GM12892 (cell line): ENCODE measurements around the gene NDEL1.

ENCODE experiments used
- POLR2A ChIP-seq: IDR thresholded peaks from 2 replicates; pipeline ENCODE4 v1.6.1; 2011; ENCODE audit warnings: low read depth, low read length, control low read depth
- POLR2AphosphoS5 ChIP-seq: IDR thresholded peaks from 2 replicates; pipeline ENCODE4 v1.6.1; 2011; ENCODE audit warnings: low read depth, low read length, control low read depth
- TAF1 ChIP-seq: IDR thresholded peaks from 2 replicates; pipeline ENCODE4 v1.6.1; 2011; ENCODE audit warnings: low read depth, mild to moderate bottlenecking, control low read depth, low read length, borderline replicate concordance

DNA sequence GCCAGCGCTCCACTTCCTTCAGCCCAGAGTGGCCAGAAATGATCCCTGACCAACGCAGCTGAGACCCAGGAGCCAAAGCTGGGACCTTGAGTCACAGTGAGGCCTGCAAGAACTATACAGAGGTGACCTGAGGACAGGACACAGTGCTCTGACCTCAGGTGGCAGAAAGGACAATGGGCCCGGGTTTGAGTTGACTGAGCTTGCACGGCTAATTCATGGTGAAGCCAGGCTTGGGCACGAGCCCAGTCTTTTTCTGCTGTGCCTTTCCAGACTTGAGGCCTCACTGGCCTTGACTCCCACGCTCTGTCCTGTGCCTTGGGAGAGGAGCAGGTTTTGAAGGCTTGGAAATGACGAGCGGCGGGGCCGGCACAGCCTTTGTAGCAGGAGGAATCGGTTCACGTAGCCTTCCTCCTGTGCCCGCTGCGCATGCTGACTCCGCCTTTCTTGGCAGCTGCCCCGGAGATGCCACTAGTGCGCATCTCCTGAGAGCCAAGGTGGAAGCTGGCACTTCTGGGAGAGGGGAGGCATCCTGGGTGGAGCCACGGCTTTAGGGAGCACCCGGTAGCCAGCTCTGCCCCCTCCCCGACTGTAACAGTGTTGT, 34.9 kb downstream of the NDEL1 start:
- TF ChIP-seq POLR2A = no peak
- no peak for TF ChIP-seq POLR2AphosphoS5
- TF ChIP-seq TAF1 = no peak
